H9 (cell line): Measurements from ENCODE around the gene SDR42E2. TPM values are rescaled to one million over a fixed set of nuclear protein-coding genes. Genes with fewer than 3 reads are reported as not detected.

Source experiments
- DNase-seq: peaks from one replicate; pipeline ENCODE4 v3.0.0-alpha.2; 2017
- H2AFZ ChIP-seq: one replicate; pipeline ENCODE4 v1.6.1; 2013; ENCODE audit warnings: mild to moderate bottlenecking, low read length, control low read depth, moderate library complexity
- H2AK5ac ChIP-seq: 2 replicates; pipeline ENCODE4 v1.6.1; 2013; ENCODE audit warnings: low read length, control low read depth, mixed read lengths; ENCODE audit not compliant: insufficient read length
- H2BK120ac ChIP-seq: one replicate; pipeline ENCODE4 v1.6.1; 2013; ENCODE audit warnings: low read depth, mild to moderate bottlenecking, low read length, control low read depth, inconsistent platforms; ENCODE audit not compliant: poor library complexity, severe bottlenecking
- H2BK12ac ChIP-seq: 2 replicates; pipeline ENCODE4 v1.6.1; 2013; ENCODE audit warnings: low read length, control low read depth, mixed read lengths, low read depth; ENCODE audit not compliant: insufficient read length
- H2BK15ac ChIP-seq: 2 replicates; pipeline ENCODE4 v1.6.1; 2013; ENCODE audit warnings: low read depth, low read length, control low read depth
- H2BK20ac ChIP-seq: one replicate; pipeline ENCODE4 v1.6.1; 2013; ENCODE audit warnings: low read depth, mild to moderate bottlenecking, low read length, control low read depth, inconsistent platforms; ENCODE audit not compliant: poor library complexity, severe bottlenecking
- H2BK5ac ChIP-seq: 2 replicates; pipeline ENCODE4 v1.6.1; 2013; ENCODE audit warnings: low read length, control low read depth, mixed read lengths; ENCODE audit not compliant: insufficient read length
- H3K14ac ChIP-seq: 2 replicates; pipeline ENCODE4 v1.6.1; 2013; ENCODE audit warnings: low read length, control low read depth; ENCODE audit not compliant: insufficient read depth
- H3K18ac ChIP-seq: 2 replicates; pipeline ENCODE4 v1.6.1; 2013; ENCODE audit warnings: low read depth, mild to moderate bottlenecking, mixed read lengths, low read length, control low read depth; ENCODE audit not compliant: insufficient read length
- H3K23ac ChIP-seq: 2 replicates; pipeline ENCODE4 v1.6.1; 2013; ENCODE audit warnings: low read length, control low read depth, mixed read lengths, low read depth; ENCODE audit not compliant: insufficient read length
- H3K23me2 ChIP-seq: 2 replicates; pipeline ENCODE4 v1.6.1; 2013; ENCODE audit warnings: low read depth, mild to moderate bottlenecking, mixed read lengths, low read length, control low read depth; ENCODE audit not compliant: insufficient read length, poor library complexity, severe bottlenecking
- H3K27ac ChIP-seq: 2 replicates; pipeline ENCODE4 v1.5.1; 2013; ENCODE audit warnings: low read length, control low read depth, mixed read lengths, low read depth; ENCODE audit not compliant: insufficient read length
- H3K27me3 ChIP-seq: 2 replicates; pipeline ENCODE4 v1.6.1; 2013; ENCODE audit warnings: low read length, control low read depth, inconsistent platforms; ENCODE audit not compliant: insufficient read depth
- H3K4ac ChIP-seq: 2 replicates; pipeline ENCODE4 v1.6.1; 2013; ENCODE audit warnings: low read depth, mild to moderate bottlenecking, control low read depth, inconsistent platforms, low read length, moderate library complexity
- H3K4me1 ChIP-seq: 2 replicates; pipeline ENCODE4 v1.6.1; 2013; ENCODE audit warnings: low read length, control low read depth, inconsistent platforms; ENCODE audit not compliant: insufficient read depth
- H3K4me2 ChIP-seq: 2 replicates; pipeline ENCODE4 v1.6.1; 2013; ENCODE audit warnings: low read length, control low read depth, mixed read lengths; ENCODE audit not compliant: insufficient read length, insufficient read depth
- H3K56ac ChIP-seq: 2 replicates; pipeline ENCODE4 v1.6.1; 2013; ENCODE audit warnings: low read depth, mild to moderate bottlenecking, mixed read lengths, low read length, control low read depth; ENCODE audit not compliant: insufficient read length
- H3K79me1 ChIP-seq: 2 replicates; pipeline ENCODE4 v1.6.1; 2013; ENCODE audit warnings: low read depth, mild to moderate bottlenecking, moderate library complexity, low read length, control low read depth, inconsistent platforms; ENCODE audit not compliant: insufficient read depth, poor library complexity, severe bottlenecking
- H3K79me2 ChIP-seq: 2 replicates; pipeline ENCODE4 v1.6.1; 2013; ENCODE audit warnings: low read length, control low read depth, inconsistent platforms; ENCODE audit not compliant: insufficient read depth
- H3K9ac ChIP-seq: 2 replicates; pipeline ENCODE4 v1.6.1; 2013; ENCODE audit warnings: low read length, control low read depth, mixed read lengths; ENCODE audit not compliant: insufficient read length; ENCODE audit errors: extremely low read depth
- H3K9me3 ChIP-seq: one replicate; pipeline ENCODE4 v1.6.1; 2013; ENCODE audit warnings: low read depth, low read length, inconsistent platforms; ENCODE audit not compliant: control insufficient read depth
- H3T11ph ChIP-seq: one replicate; pipeline ENCODE4 v1.6.1; 2013; ENCODE audit warnings: mild to moderate bottlenecking, low read length, control low read depth, inconsistent platforms
- H4K20me1 ChIP-seq: one replicate; pipeline ENCODE4 v1.6.1; 2013; ENCODE audit not compliant: control insufficient read depth, insufficient read length, insufficient read depth
- H4K5ac ChIP-seq: 2 replicates; pipeline ENCODE4 v1.6.1; 2013; ENCODE audit warnings: low read depth, mild to moderate bottlenecking, mixed read lengths, low read length, control low read depth; ENCODE audit not compliant: insufficient read length
- H4K8ac ChIP-seq: replicated peaks from 2 replicates; pipeline ENCODE4 v1.6.1; 2013; ENCODE audit warnings: low read length, control low read depth, mixed read lengths, low read depth; ENCODE audit not compliant: insufficient read length
- H4K91ac ChIP-seq: 2 replicates; pipeline ENCODE4 v1.6.1; 2013; ENCODE audit warnings: low read depth, mild to moderate bottlenecking, moderate library complexity, mixed read lengths, low read length, control low read depth; ENCODE audit not compliant: insufficient read length
- H3K27ac Mint-ChIP-seq, 3 experiments: 2 replicates in 2 of 3; 3 replicates in 1 of 3; pipeline ENCODE4 v1.8.0; 2020 to 2021; ENCODE audit warnings: mixed read lengths in 3 of 3, mild to moderate bottlenecking in 1 of 3, moderate library complexity in 1 of 3
- H3K27me3 Mint-ChIP-seq: 2 replicates; pipeline ENCODE4 v1.8.0; 2021; ENCODE audit warnings: low read depth, mild to moderate bottlenecking, moderate library complexity, mixed read lengths
- H3K36me3 Mint-ChIP-seq, 3 experiments: 2 replicates in 2 of 3; 3 replicates in 1 of 3; pipeline ENCODE4 v1.8.0; 2020 to 2021; ENCODE audit warnings: low read depth in 3 of 3, mixed read lengths in 3 of 3; ENCODE audit not compliant: insufficient read depth in 1 of 3
- H3K4me1 Mint-ChIP-seq, 2 experiments: 2 replicates each; pipeline ENCODE4 v1.8.0; 2020; ENCODE audit warnings: mixed read lengths in 2 of 2
- H3K4me3 Mint-ChIP-seq, 2 experiments: 2 replicates in 1 of 2; 3 replicates in 1 of 2; pipeline ENCODE4 v1.8.0; 2020 to 2021; ENCODE audit warnings: mild to moderate bottlenecking in 2 of 2, mixed read lengths in 2 of 2, moderate library complexity in 1 of 2
- H3K9me3 Mint-ChIP-seq, 2 experiments: 2 replicates in 1 of 2; 3 replicates in 1 of 2; pipeline ENCODE4 v1.8.0; 2020; ENCODE audit warnings: mild to moderate bottlenecking in 2 of 2, mixed read lengths in 2 of 2, moderate library complexity in 1 of 2
- WGBS: extraction: QIAGEN DNeasy Blood & Tissue Kit; methylation state at CpG from one replicate; pipeline ENCODE4 v1.1.7; 2013; ENCODE audit warnings: missing lambda C conversion rate, low lambda C conversion rate, mixed read lengths; ENCODE audit not compliant: insufficient read length; ENCODE audit errors: extremely low coverage; 5-methylcytosine and 5-hydroxymethylcytosine counted together
- total RNA-seq: library from RNA; stranded (reverse); gene quantifications from 2 replicates; pipeline ENCODE4 v1.2.1, GENCODE V29; 2021
- TF ChIP-seq, protein P1 (sequence below): fragments of 200-600 bp; sonication (generic); conservative IDR thresholded peaks from 3 replicates; pipeline ENCODE4 v1.8.0; 2021; ENCODE audit warnings: antibody characterized with exemption, mild to moderate bottlenecking

The SDR42E2 gene
- total RNA-seq, 1 experiment from 2014 or later: 0.09 TPM

DNA sequence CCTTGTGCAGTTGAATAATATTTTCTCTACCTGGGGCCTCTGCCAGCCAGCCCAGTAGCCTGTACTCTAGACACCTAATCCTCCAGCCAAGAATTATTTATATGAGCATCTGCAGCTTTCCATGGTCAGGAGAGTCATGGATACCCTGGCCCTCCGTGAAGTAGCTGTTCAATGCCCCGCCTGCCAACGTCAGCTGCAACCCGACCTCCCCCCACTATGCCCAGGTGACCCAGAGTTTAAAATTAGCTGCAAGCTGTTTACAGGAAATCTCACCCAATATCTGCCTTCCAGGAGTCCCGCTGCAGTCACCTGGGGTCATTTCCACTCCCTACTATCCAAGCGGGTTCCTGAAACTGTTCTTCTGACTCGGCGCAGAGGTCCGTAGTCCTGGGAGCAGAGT lies 12.3 kb downstream of the SDR42E2 start:
- Histone ChIP-seq H3K56ac (no peak overlapping the region), H2BK15ac (no peak overlapping the region), H3K18ac (no peak overlapping the region), H3K27ac (no peak overlapping the region), H2BK20ac (no peak overlapping the region), H2BK5ac (no peak overlapping the region), H3K79me1 (no peaks in the 10 kb centered on the region), H4K91ac (no peak overlapping the region), H3K27me3 (no peaks in the 10 kb centered on the region), H2BK12ac (no peak overlapping the region), H3K23ac (no peak overlapping the region), H3T11ph (no peak overlapping the region), H3K4me1 (no peaks in the 10 kb centered on the region), H4K5ac (no peak overlapping the region), H2BK120ac (no peak overlapping the region), H4K8ac (no peak overlapping the region), H2AFZ (no peak overlapping the region), H3K23me2 (no peaks in the 10 kb centered on the region), H3K79me2 (no peaks in the 10 kb centered on the region), H3K9me3 (no peaks in the 10 kb centered on the region), H3K9ac (no peak overlapping the region), H2AK5ac (no peak overlapping the region), H3K4me2 (no peak overlapping the region), H3K14ac (no peak overlapping the region), H3K4ac (no peak overlapping the region), H4K20me1 (no peaks in the 10 kb centered on the region)
- Mint-ChIP-seq H3K9me3 (no peaks in the 10 kb centered on the region), H3K4me3 (no peak overlapping the region), H3K27ac (peak overlapping the region in 1 of 3 experiments; percentile 3; a peak in 1 of 7 replicates), H3K36me3 (no peaks in the 10 kb centered on the region), H3K4me1 (peaks cover 0 to 2% of the 10 kb centered on the region in 2 experiments; a peak in 2 of 4 replicates), H3K27me3 (no peaks in the 10 kb centered on the region)
- WGBS: no CpG with 5 or more reads among the region's 9 CpGs
- TF ChIP-seq, protein P1, sequence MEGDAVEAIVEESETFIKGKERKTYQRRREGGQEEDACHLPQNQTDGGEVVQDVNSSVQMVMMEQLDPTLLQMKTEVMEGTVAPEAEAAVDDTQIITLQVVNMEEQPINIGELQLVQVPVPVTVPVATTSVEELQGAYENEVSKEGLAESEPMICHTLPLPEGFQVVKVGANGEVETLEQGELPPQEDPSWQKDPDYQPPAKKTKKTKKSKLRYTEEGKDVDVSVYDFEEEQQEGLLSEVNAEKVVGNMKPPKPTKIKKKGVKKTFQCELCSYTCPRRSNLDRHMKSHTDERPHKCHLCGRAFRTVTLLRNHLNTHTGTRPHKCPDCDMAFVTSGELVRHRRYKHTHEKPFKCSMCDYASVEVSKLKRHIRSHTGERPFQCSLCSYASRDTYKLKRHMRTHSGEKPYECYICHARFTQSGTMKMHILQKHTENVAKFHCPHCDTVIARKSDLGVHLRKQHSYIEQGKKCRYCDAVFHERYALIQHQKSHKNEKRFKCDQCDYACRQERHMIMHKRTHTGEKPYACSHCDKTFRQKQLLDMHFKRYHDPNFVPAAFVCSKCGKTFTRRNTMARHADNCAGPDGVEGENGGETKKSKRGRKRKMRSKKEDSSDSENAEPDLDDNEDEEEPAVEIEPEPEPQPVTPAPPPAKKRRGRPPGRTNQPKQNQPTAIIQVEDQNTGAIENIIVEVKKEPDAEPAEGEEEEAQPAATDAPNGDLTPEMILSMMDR: no peak
- no peak for DNase-seq
